ENCODE measurements around the gene ZNF598. TPM values are rescaled to one million over a fixed set of nuclear protein-coding genes. Genes with fewer than 3 reads are reported as not detected.

ZNF598 gene
- total and polyA plus RNA-seq, 2 of the 13 experiments (the other 11 are each of a cell fraction or from before 2014, with no cell fraction given): 13.5 to 14.2 TPM

DNA sequence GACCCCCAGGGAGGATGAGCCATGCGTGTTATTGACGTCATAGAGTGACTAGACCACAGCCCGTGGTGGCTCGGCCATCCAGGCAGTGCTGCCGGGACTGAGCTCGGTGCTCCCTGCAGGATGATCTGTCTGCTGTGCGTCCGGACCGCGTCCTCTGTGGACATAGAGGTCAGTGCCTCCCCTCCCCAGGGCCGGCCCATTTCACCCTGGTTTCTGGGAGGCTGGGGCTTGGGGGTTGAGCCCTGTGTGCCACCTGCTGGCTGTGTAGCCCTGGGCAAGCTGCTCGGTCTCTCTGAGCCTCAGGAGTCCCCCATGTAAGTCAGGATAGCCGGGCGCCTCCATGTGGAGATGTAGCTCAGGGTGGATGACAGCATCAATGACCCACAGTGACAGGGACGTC, 46.5 kb upstream of the ZNF598 start (continued):
- TF ChIP-seq FIP1L1 (IDR thresholded peaks at IDR 0.05; ENCODE audit: borderline replicate concordance, insufficient read depth, low read depth, low read length): no peak
- no peak for TF ChIP-seq ZNF720 (CRISPR knock-in tag; IDR thresholded peaks at IDR 0.05)
- no peak for TF ChIP-seq KLF12 (CRISPR knock-in tag; IDR thresholded peaks at IDR 0.05; ENCODE audit: borderline replicate concordance)
- TF ChIP-seq SALL1 (CRISPR knock-in tag; IDR thresholded peaks at IDR 0.05): 0 out of 2 replicates have a peak, but pooled peaks have one; percentile 14
- no peak for TF ChIP-seq CEBPG (CRISPR knock-in tag; IDR thresholded peaks at IDR 0.05)
- TF ChIP-seq RAD21 (CRISPR knock-in tag; IDR thresholded peaks at IDR 0.05): peak; percentile 84
- peak; percentile 41; the same call in 1 of the 2 replicates for TF ChIP-seq ZNF263 (CRISPR knock-in tag; IDR thresholded peaks at IDR 0.05)
- no peak for TF ChIP-seq ZNF639 (CRISPR knock-in tag; conservative IDR thresholded peaks at IDR 0.05)
- no peak for TF ChIP-seq ZNF430 (CRISPR knock-in tag; IDR thresholded peaks at IDR 0.05)
- TF ChIP-seq SETDB1 (CRISPR knock-in tag; IDR thresholded peaks at IDR 0.05; ENCODE audit: borderline replicate concordance): no peak
- peak; percentile 21 for TF ChIP-seq AGO1 (IDR thresholded peaks at IDR 0.05; ENCODE audit: low read depth, low read length, poor library complexity, severe bottlenecking)
- TF ChIP-seq CBX5 (CRISPR knock-in tag; IDR thresholded peaks at IDR 0.05; ENCODE audit: borderline replicate concordance): no peak
- TF ChIP-seq SMC3 (IDR thresholded peaks at IDR 0.05; ENCODE audit: low read length): peak; percentile 40; the same call in 1 of the 2 replicates
- TF ChIP-seq HNRNPL (IDR thresholded peaks at IDR 0.05; ENCODE audit: low read depth, low read length): peak; percentile 61; the same call in 1 of the 2 replicates

Measured in HepG2 (cell line).